IMR-90 (cell line): Measurements from ENCODE around the gene SCTR. TPM values are rescaled to one million over a fixed set of nuclear protein-coding genes. Genes with fewer than 3 reads are reported as not detected.

ENCODE experiments used
- ATAC-seq: fragments of 200-7000 bp; cut with Tn5 transposase; 2 replicates; pipeline ENCODE4 v1.9.1; 2020; ENCODE audit warnings: low read depth, mild to moderate bottlenecking, moderate library complexity
- BruUV-seq: library from RNA; stranded (reverse); fragments of 400-500 nt; replicated peaks from 2 replicates; lab custom pipeline; 2021; lab: Mats Ljungman, UMichigan
- CTCF ChIA-PET: fragments of 300-600 bp; formaldehyde crosslinking; extraction: SDS; loops from one replicate; lab custom pipeline; 2021; ENCODE audit warnings: antibody characterized with exemption; lab: Yijun Ruan, JAX
- POLR2A ChIA-PET: fragments of 300-600 bp; sonication (Branson Sonifier 250); formaldehyde crosslinking; loops from one replicate; lab custom pipeline; 2022; ENCODE audit warnings: antibody characterized with exemption; ENCODE audit not compliant: unreplicated experiment; lab: Charles Lee
- DNase-seq: peaks from one replicate; pipeline ENCODE4 v3.0.0; 2013
- H2AFZ ChIP-seq: replicated peaks from 2 replicates; pipeline ENCODE3; 2013; ENCODE audit warnings: low read length, mild to moderate bottlenecking; ENCODE audit not compliant: poor library complexity
- H2AK5ac ChIP-seq: 2 replicates; pipeline ENCODE4 v1.6.1; 2013; ENCODE audit warnings: low read depth, low read length, inconsistent platforms
- H2AK9ac ChIP-seq: replicated peaks from 2 replicates; pipeline ENCODE3; 2013; ENCODE audit warnings: mild to moderate bottlenecking, low read depth, low read length, moderate library complexity; ENCODE audit not compliant: poor library complexity
- H2BK120ac ChIP-seq: 2 replicates; pipeline ENCODE4 v1.6.1; 2013; ENCODE audit warnings: low read depth, low read length, inconsistent platforms
- H2BK15ac ChIP-seq: 3 replicates; pipeline ENCODE4 v1.6.1; 2013; ENCODE audit warnings: low read depth, low read length, inconsistent platforms
- H2BK20ac ChIP-seq: 2 replicates; pipeline ENCODE4 v1.6.1; 2013; ENCODE audit warnings: low read depth, mild to moderate bottlenecking, inconsistent platforms, low read length, moderate library complexity
- H2BK5ac ChIP-seq: 2 replicates; pipeline ENCODE4 v1.6.1; 2013; ENCODE audit warnings: mild to moderate bottlenecking, low read depth, low read length, inconsistent platforms; ENCODE audit not compliant: poor library complexity, severe bottlenecking
- H3K14ac ChIP-seq: replicated peaks from 2 replicates; pipeline ENCODE4 v1.6.1; 2013; ENCODE audit warnings: low read depth, low read length, inconsistent platforms
- H3K18ac ChIP-seq: 2 replicates; pipeline ENCODE4 v1.6.1; 2013; ENCODE audit warnings: low read depth, low read length, control low read depth
- H3K23ac ChIP-seq: 2 replicates; pipeline ENCODE4 v1.6.1; 2013; ENCODE audit warnings: low read depth, low read length, inconsistent platforms
- H3K27ac ChIP-seq: 2 replicates; pipeline ENCODE4 v1.5.1; 2013; ENCODE audit warnings: mild to moderate bottlenecking, control low read depth, low read length; ENCODE audit not compliant: insufficient read depth
- H3K27me3 ChIP-seq: 2 replicates; pipeline ENCODE4 v1.6.1; 2013; ENCODE audit warnings: low read length; ENCODE audit not compliant: control insufficient read depth, insufficient read depth
- H3K36me3 ChIP-seq: 2 replicates; pipeline ENCODE4 v1.6.1; 2013; ENCODE audit warnings: low read length, mixed read lengths; ENCODE audit not compliant: control insufficient read depth, insufficient read depth
- H3K4ac ChIP-seq: 2 replicates; pipeline ENCODE4 v1.6.1; 2013; ENCODE audit warnings: low read depth, low read length, inconsistent platforms
- H3K4me1 ChIP-seq: 2 replicates; pipeline ENCODE4 v1.6.1; 2013; ENCODE audit warnings: low read length, mixed read lengths; ENCODE audit not compliant: control insufficient read depth, insufficient read depth
- H3K4me2 ChIP-seq: 2 replicates; pipeline ENCODE4 v1.6.1; 2013; ENCODE audit warnings: low read depth, mild to moderate bottlenecking, control low read depth, low read length, moderate library complexity
- H3K4me3 ChIP-seq: 2 replicates; pipeline ENCODE4 v1.5.1; 2013; ENCODE audit warnings: low read depth, mild to moderate bottlenecking, control low read depth, low read length, moderate library complexity; ENCODE audit not compliant: insufficient read depth
- H3K56ac ChIP-seq: 2 replicates; pipeline ENCODE4 v1.6.1; 2013; ENCODE audit warnings: low read length, inconsistent platforms; ENCODE audit not compliant: insufficient read depth; ENCODE audit errors: extremely low read depth
- H3K79me1 ChIP-seq, 2 experiments: 2 replicates each; pipeline ENCODE4 v1.6.1; 2013; ENCODE audit warnings: low read length in 2 of 2, inconsistent platforms in 1 of 2, low read depth in 1 of 2
- H3K9ac ChIP-seq: 2 replicates; pipeline ENCODE4 v1.6.1; 2013; ENCODE audit warnings: low read depth, low read length, control low read depth
- H3K9me1 ChIP-seq: 2 replicates; pipeline ENCODE4 v1.6.1; 2013; ENCODE audit warnings: low read length, inconsistent platforms; ENCODE audit not compliant: insufficient read depth
- H3K9me3 ChIP-seq: 2 replicates; pipeline ENCODE4 v1.6.1; 2013; ENCODE audit warnings: low read length; ENCODE audit not compliant: control insufficient read depth, insufficient read depth
- H4K20me1 ChIP-seq: 2 replicates; pipeline ENCODE4 v1.6.1; 2013; ENCODE audit warnings: low read length, inconsistent platforms; ENCODE audit not compliant: insufficient read depth
- H4K5ac ChIP-seq: 2 replicates; pipeline ENCODE4 v1.6.1; 2013; ENCODE audit warnings: mild to moderate bottlenecking, low read depth, low read length, control low read depth
- H4K8ac ChIP-seq, 2 experiments: 2 replicates each; pipeline ENCODE4 v1.6.1; 2013; ENCODE audit warnings: low read depth in 2 of 2, low read length in 2 of 2, control low read depth in 1 of 2, inconsistent platforms in 1 of 2
- H4K91ac ChIP-seq: 2 replicates; pipeline ENCODE4 v1.6.1; 2013; ENCODE audit warnings: low read depth, low read length, inconsistent platforms; ENCODE audit not compliant: insufficient read depth
- CEBPB ChIP-seq: IDR thresholded peaks from 2 replicates; pipeline ENCODE4 v1.6.1; 2012; ENCODE audit warnings: low read depth, low read length, improper control_type of control experiment
- CHD1 ChIP-seq: IDR thresholded peaks from 2 replicates; pipeline ENCODE4 v1.6.1; 2012; ENCODE audit warnings: low read depth, low read length, improper control_type of control experiment
- CTCF ChIP-seq: conservative IDR thresholded peaks from 2 replicates; pipeline ENCODE4 v1.5.1; 2012; ENCODE audit warnings: mild to moderate bottlenecking, low read depth, low read length, improper control_type of control experiment
- MAFK ChIP-seq: IDR thresholded peaks from 2 replicates; pipeline ENCODE4 v1.6.1; 2012; ENCODE audit warnings: low read depth, low read length, improper control_type of control experiment
- MXI1 ChIP-seq: IDR thresholded peaks from 2 replicates; pipeline ENCODE4 v1.6.1; 2012; ENCODE audit warnings: low read depth, mild to moderate bottlenecking, low read length, moderate library complexity, borderline replicate concordance
- NFE2L2 ChIP-seq: fragments of 150-350 bp; IDR thresholded peaks from 2 replicates; pipeline ENCODE4 v1.6.1; 2016; ENCODE audit warnings: low read depth, mild to moderate bottlenecking, low read length
- POLR2A ChIP-seq: IDR thresholded peaks from 2 replicates; pipeline ENCODE4 v1.6.1; 2012; ENCODE audit warnings: mild to moderate bottlenecking, low read depth, low read length
- RAD21 ChIP-seq: IDR thresholded peaks from 2 replicates; pipeline ENCODE4 v1.6.1; 2012; ENCODE audit warnings: low read length, improper control_type of control experiment
- RCOR1 ChIP-seq: IDR thresholded peaks from 2 replicates; pipeline ENCODE4 v1.6.1; 2012; ENCODE audit warnings: mild to moderate bottlenecking, low read length, improper control_type of control experiment; ENCODE audit not compliant: insufficient replicate concordance
- RFX5 ChIP-seq: IDR thresholded peaks from 2 replicates; pipeline ENCODE4 v1.8.0; 2012; ENCODE audit warnings: low read depth, mild to moderate bottlenecking, low read length, moderate library complexity
- SMC3 ChIP-seq: fragments of 150-350 bp; IDR thresholded peaks from 2 replicates; pipeline ENCODE4 v1.6.1; 2016; ENCODE audit warnings: low read depth, mild to moderate bottlenecking, antibody characterized with exemption, low read length, moderate library complexity
- WGBS, 2 experiments: methylation state at CpG; one replicate each; pipeline versions ENCODE4 v1.1.5 to v1.1.7; 2013; ENCODE audit warnings: missing lambda C conversion rate in 2 of 2; ENCODE audit not compliant: insufficient read length in 1 of 2; ENCODE audit errors: extremely low coverage in 2 of 2; 5-methylcytosine and 5-hydroxymethylcytosine counted together
- dilution Hi-C: fragments of 300-500 bp; cut with HindIII; formaldehyde crosslinking; loops from one replicate; pipeline ENCODE4 v1.14.3; 2018; ENCODE audit warnings: low sequenced_read_pairs; ENCODE audit not compliant: unreplicated experiment
- in situ Hi-C: fragments of 300-500 bp; cut with MboI; formaldehyde crosslinking; loops from 3 replicates; pipeline ENCODE4 v1.14.3; 2019; ENCODE audit warnings: low sequenced_read_pairs, inconsistent platforms, mixed read lengths
- intact Hi-C: fragments of 100-400 bp; cut with micrococcal nuclease; formaldehyde crosslinking; loops from 2 replicates; pipeline ENCODE4 v1.10.0; 2022
- polyA plus RNA-seq, 3 experiments: library from polyadenylated mRNA; depleted of rRNA; stranded (reverse); fragments of >200 nt; gene quantifications; 2 replicates each; pipeline ENCODE4 v1.2.3, GENCODE V29; 2012; ENCODE audit warnings: low replicate concordance in 1 of 3
- total RNA-seq: library from RNA; depleted of rRNA; stranded (reverse); fragments of >200 nt; gene quantifications from 2 replicates; pipeline ENCODE4 v1.2.3, GENCODE V29; 2012
- TF ChIP-seq, protein P1 (sequence below): fragments of 150-350 bp; IDR thresholded peaks from 2 replicates; pipeline ENCODE4 v1.6.1; 2016; ENCODE audit warnings: low read depth, mild to moderate bottlenecking, low read length, moderate library complexity, borderline replicate concordance
- TF ChIP-seq, protein P2 (sequence below): fragments of 150-350 bp; IDR thresholded peaks from 2 replicates; pipeline ENCODE4 v1.6.1; 2017; ENCODE audit warnings: mild to moderate bottlenecking, antibody characterized with exemption, low read length, low read depth

Gene SCTR
- total and polyA plus RNA-seq, 2 of the 4 experiments (the other 2 are of a cell fraction), result not detected

DNA sequence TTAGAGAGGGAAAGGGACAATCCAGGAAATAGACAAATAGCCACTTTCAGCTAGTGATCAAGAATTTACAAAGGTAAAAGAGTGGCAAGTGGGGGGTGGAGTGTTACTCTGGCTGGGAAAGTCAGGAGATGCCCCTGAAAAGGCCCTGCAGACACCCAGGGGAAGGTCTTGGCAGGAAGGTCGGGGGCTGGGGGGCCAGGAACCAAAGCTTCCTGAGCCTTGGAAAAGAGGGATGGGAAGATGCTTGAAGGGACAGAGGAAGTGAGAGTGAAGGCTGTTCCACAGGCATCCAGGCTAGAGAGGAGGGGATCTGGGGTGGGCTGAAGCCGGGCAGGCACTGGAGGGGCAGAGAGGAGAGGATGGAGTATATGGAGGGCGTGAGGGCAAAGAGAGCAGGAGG lies 96.5 kb downstream of the SCTR start:
- H2AK9ac ChIP-seq, result no peak overlapping the region
- no peak overlapping the region for H2AK5ac ChIP-seq
- no peak overlapping the region for H3K18ac ChIP-seq
- H4K5ac ChIP-seq, result no peak overlapping the region
- POLR2A ChIA-PET, result no interaction called here
- BruUV-seq, result no TSS peak
- H2BK5ac ChIP-seq, result no peak overlapping the region
- H4K91ac ChIP-seq, result no peak overlapping the region
- H3K79me1 ChIP-seq, result no peaks in the 10 kb centered on the region
- no peaks in the 10 kb centered on the region; the same call in 1 of the 2 replicates for H3K9me3 ChIP-seq
- no peaks in the 10 kb centered on the region for H3K36me3 ChIP-seq
- in situ Hi-C loops, result no loop called here
- peaks cover 59% of the 10 kb centered on the region for H3K27me3 ChIP-seq
- H3K4ac ChIP-seq, result no peak overlapping the region
- H2BK20ac ChIP-seq, result no peak overlapping the region
- H3K56ac ChIP-seq, result no peak overlapping the region
- no peak overlapping the region for H3K4me2 ChIP-seq
- no peak overlapping the region for H3K4me3 ChIP-seq
- no peak overlapping the region for H3K9ac ChIP-seq
- DNase-seq (no peak), ATAC-seq (no peak)
- no peak overlapping the region for H2AFZ ChIP-seq
- CTCF ChIA-PET, result interaction anchor here (0.6 kb wide), 1 partner anchor 34 kb away, joined by 3 read pairs; no protein-coding TSS in a partner anchor
- no peak overlapping the region for H3K23ac ChIP-seq
- peaks cover 3% of the 10 kb centered on the region; the same call in 1 of the 2 replicates for H3K4me1 ChIP-seq
- H3K9me1 ChIP-seq, result no peaks in the 10 kb centered on the region
- WGBS, 2 experiments, result no CpG with 5 or more reads among the region's 3 CpGs
- no peaks in the 10 kb centered on the region for H4K20me1 ChIP-seq
- H3K14ac ChIP-seq, result no peak overlapping the region
- TF ChIP-seq CTCF (no peak), SMC3 (no peak), MXI1 (no peak), CEBPB (no peak), RFX5 (no peak), NFE2L2 (no peak), CHD1 (no peak), RAD21 (no peak), RCOR1 (no peak), POLR2A (no peak), MAFK (no peak)
- TF ChIP-seq, protein P1, sequence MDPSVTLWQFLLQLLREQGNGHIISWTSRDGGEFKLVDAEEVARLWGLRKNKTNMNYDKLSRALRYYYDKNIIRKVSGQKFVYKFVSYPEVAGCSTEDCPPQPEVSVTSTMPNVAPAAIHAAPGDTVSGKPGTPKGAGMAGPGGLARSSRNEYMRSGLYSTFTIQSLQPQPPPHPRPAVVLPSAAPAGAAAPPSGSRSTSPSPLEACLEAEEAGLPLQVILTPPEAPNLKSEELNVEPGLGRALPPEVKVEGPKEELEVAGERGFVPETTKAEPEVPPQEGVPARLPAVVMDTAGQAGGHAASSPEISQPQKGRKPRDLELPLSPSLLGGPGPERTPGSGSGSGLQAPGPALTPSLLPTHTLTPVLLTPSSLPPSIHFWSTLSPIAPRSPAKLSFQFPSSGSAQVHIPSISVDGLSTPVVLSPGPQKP, result no peak
- TF ChIP-seq, protein P2, sequence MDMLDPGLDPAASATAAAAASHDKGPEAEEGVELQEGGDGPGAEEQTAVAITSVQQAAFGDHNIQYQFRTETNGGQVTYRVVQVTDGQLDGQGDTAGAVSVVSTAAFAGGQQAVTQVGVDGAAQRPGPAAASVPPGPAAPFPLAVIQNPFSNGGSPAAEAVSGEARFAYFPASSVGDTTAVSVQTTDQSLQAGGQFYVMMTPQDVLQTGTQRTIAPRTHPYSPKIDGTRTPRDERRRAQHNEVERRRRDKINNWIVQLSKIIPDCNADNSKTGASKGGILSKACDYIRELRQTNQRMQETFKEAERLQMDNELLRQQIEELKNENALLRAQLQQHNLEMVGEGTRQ, result no peak
- no peak overlapping the region for H2BK120ac ChIP-seq
- dilution Hi-C loops, result no loop called here
- intact Hi-C loops, result no loop called here
- no peak overlapping the region for H4K8ac ChIP-seq
- H3K27ac ChIP-seq, result no peak overlapping the region
- no peak overlapping the region for H2BK15ac ChIP-seq
